H1 (cell line): Measurements from ENCODE around the gene RASGEF1C.

Experiments
- CTCF ChIP-seq, 3 experiments: IDR thresholded peaks; 1 replicate in 2 of 3; 2 replicates in 1 of 3; pipeline versions ENCODE4 v1.5.1 to v1.6.1; 2011; ENCODE audit warnings: low read length in 3 of 3, mild to moderate bottlenecking in 3 of 3, inconsistent platforms in 2 of 3, low read depth in 1 of 3, moderate library complexity in 1 of 3; ENCODE audit not compliant: insufficient read depth in 1 of 3; ENCODE audit errors: control extremely low read depth in 1 of 3
- EGR1 ChIP-seq: IDR thresholded peaks from 2 replicates; pipeline ENCODE4 v1.6.1; 2011; ENCODE audit warnings: low read depth, low read length, borderline replicate concordance
- POLR2AphosphoS5 ChIP-seq: IDR thresholded peaks from 2 replicates; pipeline ENCODE4 v1.6.1; 2011; ENCODE audit warnings: low read depth, low read length
- TAF1 ChIP-seq: IDR thresholded peaks from 2 replicates; pipeline ENCODE4 v1.6.1; 2011; ENCODE audit warnings: mild to moderate bottlenecking, low read depth, low read length

- no peak for TF ChIP-seq POLR2AphosphoS5
- TF ChIP-seq CTCF (IDR thresholded peaks at IDR 0.05; ENCODE audit: control extremely low read depth in 1 of 3, insufficient read depth in 1 of 3, low read depth in 1 of 3, low read length in 3 of 3), result no peak
- no peak for TF ChIP-seq TAF1
- TF ChIP-seq EGR1, result no peak
Measured at GRCh38 chr5:180211761-180212035, 2.7 kb upstream of the RASGEF1C start.
